Pancreas (tissue), 10 donors: ENCODE measurements around the gene AHRR. TPM values are rescaled to one million over a fixed set of nuclear protein-coding genes. Genes with fewer than 3 reads are reported as not detected.

Experiments
- ATAC-seq, 4 donors: fragments of 200-7000 bp; cut with Tn5 transposase; one replicate each; pipeline versions ENCODE4 v1.8.0 to v1.9.1; 2020; ENCODE audit warnings: mild to moderate bottlenecking in 4 of 4, moderate library complexity in 4 of 4
- DNase-seq, 6 donors: peaks; one replicate each; pipeline ENCODE4 v3.0.0-alpha.2; 2020
- FAIRE-seq: peaks from 2 replicates; lab custom pipeline; 2012; peaks lifted over from hg19 to GRCh38; lab: Jason Lieb, UNC
- H3K27ac ChIP-seq, 4 donors: fragments of 200-600 bp; sonication (generic); 1 replicate in 3 of 4; 2 replicates in 1 of 4; pipeline versions ENCODE4 v1.5.0 to v1.8.0; 2020
- H3K27me3 ChIP-seq, 4 donors: fragments of 200-600 bp; one replicate each; pipeline ENCODE4 v1.8.0; 2021
- H3K36me3 ChIP-seq, 3 donors: fragments of 200-600 bp; sonication (generic) in 1 of 3; one replicate each; pipeline versions ENCODE4 v1.5.0 to v1.8.0; 2020 to 2021
- H3K4me1 ChIP-seq, 3 donors: fragments of 200-600 bp; one replicate each; pipeline ENCODE4 v1.8.0; 2021
- H3K4me3 ChIP-seq, 4 donors: fragments of 200-600 bp; sonication (generic) in 2 of 4; one replicate each; pipeline versions ENCODE4 v1.5.0 to v1.8.0; 2020 to 2021
- H3K9me3 ChIP-seq, 4 donors: fragments of 200-600 bp; one replicate each; pipeline ENCODE4 v1.8.0; 2021
- CTCF ChIP-seq, 4 donors: fragments of 200-600 bp; sonication (generic) in 3 of 4; IDR thresholded peaks; one replicate each; pipeline versions ENCODE4 v1.5.0 to v1.8.0; 2021; ENCODE audit warnings: antibody characterized with exemption in 4 of 4
- WGBS, 2 donors: extraction: QIAGEN DNeasy Blood & Tissue Kit; methylation state at CpG; one replicate each; pipeline ENCODE4 v1.1.7; 2013; 5-methylcytosine and 5-hydroxymethylcytosine counted together
- intact Hi-C, 3 donors: fragments of 100-400 bp; cut with DNase I; formaldehyde crosslinking; loops; one replicate each; pipeline versions ENCODE4 v1.11.1 to v1.14.2; 2022
- polyA plus RNA-seq, 2 donors: library from polyadenylated mRNA; stranded (reverse); fragments of 200-250 nt; gene quantifications; one replicate each; pipeline ENCODE4 v1.2.3, GENCODE V29; 2013
- total RNA-seq, 6 donors: library from RNA; stranded (reverse); fragmentation: NEBNext Ultra II Directional in 4 of 6; extraction: Animal tissue kit (Norgen Biotek cat#: 25700) in 4 of 6; gene quantifications; one replicate each; pipeline versions ENCODE4 v1.2.1 to v1.2.4, GENCODE V29; 2021 to 2023
- donor health status: healthy with polysubstance abuse.
- donor health status: DM: no; HTN: no; CAD: no; lungs with moderate emphysema.
- donor health status: DM: no; HTN: no; CAD: no.
- donor health status: control.
- donor health status: control.
- donor health status: Bipolar disorder and iron deficiency.
- donor health status: DM: yes; HTN: yes; CAD: no.
- donor health status: DM: no; HTN: no; CAD: no.
- donor health status: DM: no; HTN: no; CAD: no.
- donor health status: DM: yes; HTN: yes; CAD: no.

AHRR gene
- total and polyA plus RNA-seq, 8 donors, result 0.34 to 1.7 (median 0.69) TPM

- ATAC-seq (no peak), DNase-seq (no peak), FAIRE-seq (no peak)
- peaks cover 0 to 26% (median 16%) of the 10 kb centered on the region in 3 donors for H3K36me3 ChIP-seq
- H3K9me3 ChIP-seq, result no peaks in the 10 kb centered on the region
- no peak overlapping the region for H3K27ac ChIP-seq
- peaks cover 0 to 13% (median 6%) of the 10 kb centered on the region in 3 donors for H3K4me1 ChIP-seq
- TF ChIP-seq CTCF (IDR thresholded peaks at IDR 0.05), result no peak
- no peaks in the 10 kb centered on the region for H3K27me3 ChIP-seq
- intact Hi-C loops, result no loop called here
- H3K4me3 ChIP-seq, result no peak overlapping the region
- 87 to 89% methylated on average over 10 of the region's 10 CpGs for WGBS, 2 donors
Observed at GRCh38 chr5:445591-445990, 124.1 kb downstream of the AHRR start.

- Histone ChIP-seq H3K27ac (no peak overlapping the region), H3K9me3 (no peaks in the 10 kb centered on the region), H3K36me3 (peaks cover 0 to 30% (median 16%) of the 10 kb centered on the region in 3 donors), H3K4me3 (no peak overlapping the region), H3K27me3 (no peaks in the 10 kb centered on the region), H3K4me1 (peaks cover 0 to 13% (median 6%) of the 10 kb centered on the region in 3 donors)
- ATAC-seq (no peak), DNase-seq (no peak), FAIRE-seq (no peak)
- 80 to 89% methylated on average over 18 to 19 of the region's 19 CpGs for WGBS, 2 donors
- no peak for TF ChIP-seq CTCF (IDR thresholded peaks at IDR 0.05)
- intact Hi-C loops, result no loop called here
Observed at GRCh38 chr5:446066-446882, 124.8 kb downstream of the AHRR start.

- Histone ChIP-seq H3K27ac (no peak overlapping the region), H3K9me3 (no peaks in the 10 kb centered on the region), H3K4me1 (peaks cover 0 to 11% (median 6%) of the 10 kb centered on the region in 3 donors), H3K27me3 (no peaks in the 10 kb centered on the region), H3K36me3 (peaks cover 0 to 33% (median 16%) of the 10 kb centered on the region in 3 donors), H3K4me3 (no peak overlapping the region)
- FAIRE-seq, result no peak
- 43 to 46% methylated on average over 7 of the region's 7 CpGs for WGBS, 2 donors
- intact Hi-C loops, result no loop called here
- ATAC-seq, result peak in 3 of 4 donors; percentile 24 to 29 (median 25)
- peak in 3 of 4 donors; percentile 36 to 48 (median 44) for TF ChIP-seq CTCF (IDR thresholded peaks at IDR 0.05)
- DNase-seq, result peak in 1 of 6 donors; percentile 14
Observed at GRCh38 chr5:446883-447263, 125.4 kb downstream of the AHRR start.

GRCh38 chr5:447501-447900, 126.0 kb downstream of the AHRR start:
- H3K27ac ChIP-seq, result no peak overlapping the region
- H3K36me3 ChIP-seq, result peaks cover 0 to 33% (median 16%) of the 10 kb centered on the region in 3 donors

More at GRCh38 chr5:447501-447900, 126.0 kb downstream of the AHRR start:
- intact Hi-C loops, result no loop called here
- FAIRE-seq, result no peak
- Histone ChIP-seq H3K9me3 (no peaks in the 10 kb centered on the region), H3K4me1 (peaks cover 0 to 5% (median under 1%) of the 10 kb centered on the region in 3 donors), H3K4me3 (no peak overlapping the region), H3K27me3 (no peaks in the 10 kb centered on the region)
- WGBS, 2 donors, result 87 to 91% methylated on average over 21 of the region's 21 CpGs
- no peak for TF ChIP-seq CTCF (IDR thresholded peaks at IDR 0.05)
- DNase-seq, result peak in 3 of 6 donors; percentile 1 to 60 (median 15)
- ATAC-seq, result no peak
